ENCODE results near the gene PRRT4.

Gene PRRT4

DNA sequence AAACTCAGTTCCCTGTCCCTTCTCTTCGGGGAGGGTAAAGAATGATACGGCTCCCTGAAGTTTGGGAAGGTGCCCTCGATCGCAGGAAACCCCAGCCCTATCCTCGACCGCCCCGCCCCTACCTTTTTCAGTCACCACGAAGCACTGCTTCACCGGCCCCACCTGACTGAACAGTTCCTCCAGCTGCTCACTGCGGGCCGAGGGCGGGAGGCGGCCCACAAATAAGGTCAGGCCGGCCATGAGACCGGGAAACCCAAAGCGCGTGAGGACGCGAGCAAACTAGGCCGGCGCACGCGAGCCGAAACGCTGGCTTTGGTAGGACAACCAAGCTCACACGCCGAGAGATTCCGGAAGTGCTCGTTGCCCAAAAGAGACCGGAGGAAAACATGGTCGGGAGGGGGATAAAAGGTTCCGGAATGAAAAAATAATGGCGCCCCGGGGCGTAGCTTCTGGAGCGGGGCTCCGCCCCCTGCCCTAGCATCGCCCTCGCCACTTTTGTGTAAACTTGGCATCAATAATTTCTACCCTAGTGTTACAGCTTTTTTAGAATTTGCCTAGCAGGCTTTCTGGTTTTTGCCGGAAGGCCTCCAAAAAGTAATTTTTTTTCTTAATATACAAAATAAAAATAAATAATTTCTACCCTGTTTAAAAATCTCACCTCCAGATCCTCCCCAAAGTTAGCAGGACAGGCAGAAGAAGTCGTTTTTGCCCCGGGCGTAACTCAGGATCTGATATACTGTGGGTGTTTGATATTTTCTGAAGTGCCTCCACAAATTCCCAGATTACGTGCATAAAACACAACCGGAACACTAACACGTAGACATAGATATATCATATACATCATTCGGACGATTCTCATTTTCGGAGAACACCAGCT, 17.7 kb downstream of the PRRT4 start, which contains the start of gene RBM28:
Gene RBM28, minus strand, starts transcription at position 355 of the 877 bp plus-strand sequence. Its CDS starts 115 bp downstream, at position 240.
- peak; percentile 79 for DNase-seq

GRCh38 chr7:128341733-128342132, 19.8 kb downstream of the PRRT4 start:
- no peak for DNase-seq

DNA sequence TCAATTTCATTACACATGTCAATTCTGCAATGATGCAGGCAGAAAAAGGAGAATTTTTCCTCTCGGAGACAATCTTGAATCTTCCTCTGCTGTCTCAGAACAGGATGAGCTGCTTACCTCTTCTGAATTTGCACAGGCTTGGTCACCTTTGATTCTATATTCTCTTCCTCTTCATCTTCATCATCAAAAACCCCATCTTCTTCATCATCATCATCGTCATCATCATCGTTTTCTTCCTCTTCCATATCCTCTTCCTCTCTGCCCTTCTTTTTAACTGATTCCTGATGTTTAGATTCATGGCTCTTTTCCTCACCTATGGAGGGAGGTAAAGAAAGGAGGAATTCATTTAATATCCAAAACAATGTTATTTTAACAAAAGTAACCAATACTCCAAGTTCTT, 25.8 kb downstream of the PRRT4 start:
- no peak for DNase-seq

- no peak for DNase-seq
These were observed 37.2 kb downstream of the PRRT4 start for GRCh38 chr7:128324368-128324680.

DNA sequence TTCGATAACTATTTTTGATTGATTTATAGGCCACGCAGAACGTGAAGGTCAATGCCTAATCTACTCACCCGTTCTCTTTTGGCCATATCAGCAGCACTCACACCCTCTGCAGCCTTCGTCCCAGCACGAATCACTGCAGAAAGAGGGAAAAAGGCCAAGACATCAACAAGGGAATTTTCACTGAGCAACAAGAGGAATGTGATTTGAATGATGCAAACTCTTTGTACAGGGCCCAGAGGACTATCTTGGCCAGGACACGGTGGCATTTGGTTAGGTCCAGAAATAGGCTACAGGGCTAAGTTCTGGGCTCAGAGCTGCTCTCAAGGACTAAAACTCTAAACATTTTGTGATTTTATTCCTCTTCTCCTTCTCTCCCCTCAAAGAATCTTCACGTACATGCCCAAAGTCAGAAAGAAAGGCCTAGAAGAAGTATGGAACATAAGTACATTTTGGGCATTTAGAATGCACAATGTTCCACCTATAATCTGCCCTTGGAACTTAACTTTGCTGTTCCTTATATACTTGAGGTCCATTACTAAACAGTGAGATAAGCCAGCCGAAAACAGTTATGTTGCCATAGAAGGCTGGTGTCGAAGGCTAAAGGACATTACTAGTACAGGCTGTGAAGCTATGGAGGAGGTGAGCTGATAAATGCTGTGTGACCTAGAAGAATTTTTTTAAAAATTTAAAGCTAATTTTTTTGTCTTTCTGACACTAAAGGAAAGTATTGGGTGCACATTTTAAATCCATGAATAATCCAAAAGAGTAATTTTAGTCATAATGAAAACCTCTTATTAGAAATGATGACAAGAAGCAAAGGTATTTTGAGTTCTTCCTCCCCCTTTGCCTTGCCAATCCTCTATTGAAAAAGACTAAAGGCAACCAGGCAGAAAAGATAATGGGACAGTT, 37.8 kb downstream of the PRRT4 start:
- no peak for DNase-seq

DNA sequence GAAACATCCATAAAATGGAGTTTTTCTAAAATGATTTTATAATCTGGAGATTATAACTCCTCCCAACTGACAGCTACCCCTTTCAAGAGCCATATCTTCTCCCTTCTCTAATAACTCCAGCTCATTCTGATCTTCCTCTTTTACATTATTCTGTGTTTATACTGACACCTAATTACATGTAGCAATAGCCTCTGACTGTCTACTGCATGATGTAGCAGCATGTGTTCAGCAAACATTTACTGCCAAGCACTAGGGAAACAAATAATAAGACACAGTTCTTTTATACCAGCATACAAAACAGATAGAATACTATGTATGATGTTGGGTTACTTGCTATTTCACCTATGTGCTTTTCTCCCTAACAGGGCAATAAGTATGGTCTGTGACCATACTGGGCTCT, 38.5 kb downstream of the PRRT4 start:
- DNase-seq: no peak

- no peak for DNase-seq
These were observed 39.3 kb downstream of the PRRT4 start for GRCh38 chr7:128322040-128322643.

DNA sequence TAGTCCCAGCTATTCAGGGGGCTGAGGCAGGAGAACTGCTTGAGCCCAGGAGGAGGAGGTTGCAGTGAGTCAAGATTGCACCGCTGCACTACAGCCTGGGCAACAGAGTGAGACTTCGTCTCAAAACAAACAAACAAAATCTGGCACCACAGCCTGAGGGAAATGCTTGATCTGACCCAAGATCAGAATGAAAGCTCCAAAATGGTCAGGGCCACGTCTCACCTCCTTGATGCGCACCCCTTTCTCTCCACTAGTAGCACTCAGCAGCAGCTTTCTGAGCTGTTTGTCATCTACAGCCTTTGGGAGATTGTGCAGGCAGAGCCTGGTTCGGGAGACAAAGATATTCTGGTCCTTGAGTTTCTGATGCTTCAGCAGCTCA, 40.5 kb downstream of the PRRT4 start:
- no peak for DNase-seq

DNA sequence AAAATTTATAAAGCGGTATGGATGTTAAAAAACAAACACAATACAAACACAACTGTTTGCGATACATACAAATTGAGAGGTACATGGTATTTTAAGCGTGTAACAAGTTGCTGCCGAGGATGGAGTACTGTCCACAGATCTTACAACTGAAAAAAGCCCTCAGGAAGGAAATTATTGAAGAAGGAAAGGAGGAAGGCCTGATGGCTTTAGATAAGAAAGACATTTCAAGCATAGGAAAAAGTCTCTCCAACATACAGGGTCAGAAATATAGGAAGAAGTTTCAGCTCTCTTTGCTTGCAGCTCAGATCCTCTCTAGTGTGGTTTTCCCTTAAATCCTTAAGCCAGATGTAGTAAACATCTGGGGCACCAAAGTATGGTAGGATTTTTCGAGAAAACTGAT, 42.8 kb downstream of the PRRT4 start:
- DNase-seq: no peak

DNA sequence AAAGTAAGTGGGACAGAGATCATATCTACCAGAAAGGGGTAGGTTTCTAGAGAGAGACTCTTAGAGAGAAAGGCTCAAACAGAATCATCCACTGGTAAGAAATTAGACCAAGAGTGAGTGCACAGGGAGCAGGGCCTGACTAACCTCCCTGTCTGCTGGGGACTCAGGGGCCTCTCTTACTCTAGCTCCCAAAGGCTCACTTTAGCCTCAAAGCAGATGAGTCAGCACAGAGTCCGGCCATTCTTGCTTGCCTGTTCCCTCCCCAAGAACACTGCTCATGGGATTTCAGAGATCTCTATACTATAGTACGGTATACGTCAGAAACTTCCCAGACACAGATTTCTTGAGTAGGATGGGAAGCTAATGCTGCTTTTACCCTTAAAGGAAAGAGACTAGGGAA, 50.5 kb downstream of the PRRT4 start:
- no peak for DNase-seq

GRCh38 chr7:128310499-128310898, 51.0 kb downstream of the PRRT4 start:
- no peak for DNase-seq

DNA sequence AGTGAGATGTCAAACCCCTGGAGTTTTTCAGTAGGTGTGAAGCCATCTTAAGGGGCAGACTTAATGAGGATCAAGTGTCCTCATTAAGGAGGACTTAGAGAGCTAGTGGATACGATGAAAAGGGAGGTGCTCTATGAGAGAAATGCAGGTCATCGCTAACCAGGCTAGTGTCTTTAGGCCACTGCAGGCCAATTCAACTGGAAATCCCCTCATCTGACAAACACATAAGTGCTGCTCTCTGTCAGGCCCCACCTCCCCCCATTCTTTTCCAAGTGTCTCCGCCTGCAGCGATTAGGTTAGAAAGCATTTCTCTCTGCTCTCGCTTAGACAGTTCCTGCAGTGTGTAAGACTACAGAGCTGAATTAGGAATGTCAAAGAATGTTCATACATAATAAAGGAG, 51.5 kb downstream of the PRRT4 start:
- DNase-seq: no peak

DNA sequence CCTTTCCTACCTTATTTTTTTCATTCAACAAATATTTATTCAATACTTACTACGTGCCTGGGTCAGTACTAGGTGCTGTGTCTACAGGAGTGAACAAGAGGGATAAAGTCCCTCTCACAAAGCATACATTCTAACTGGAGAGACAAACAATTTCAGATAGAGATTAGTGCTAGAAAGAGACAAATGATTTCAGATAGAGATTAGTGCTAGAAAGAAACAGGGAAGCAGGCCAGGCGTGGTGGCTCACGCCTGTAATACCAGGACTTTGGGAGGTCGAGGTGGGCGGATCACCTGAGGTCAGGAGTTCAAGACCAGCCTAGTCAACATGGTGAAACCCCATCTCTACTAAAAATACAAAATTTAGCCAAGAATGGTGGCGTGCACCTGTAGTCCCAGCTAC, 52.4 kb downstream of the PRRT4 start:
- no peak for DNase-seq

DNA sequence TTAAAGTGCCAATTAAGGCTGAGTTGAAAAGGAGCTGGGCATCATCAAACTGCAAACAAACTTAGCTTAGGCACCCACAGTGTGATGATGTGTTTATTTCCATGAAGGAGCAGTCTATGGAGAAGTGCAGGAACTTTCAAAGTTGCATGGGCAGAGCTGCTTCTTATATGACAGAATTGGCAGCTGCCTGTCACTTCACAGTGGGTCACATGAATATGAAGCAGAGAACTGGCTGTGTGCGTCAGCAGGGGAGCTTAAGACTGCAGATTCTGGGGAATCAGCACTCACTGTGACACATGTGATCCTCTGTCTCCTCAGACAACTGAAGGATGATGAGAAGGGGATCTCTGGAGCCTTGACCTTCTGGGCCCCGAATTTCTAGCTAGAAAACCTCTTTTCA, 54.4 kb downstream of the PRRT4 start:
- no peak for DNase-seq

- DNase-seq: no peak
These were observed 57.3 kb downstream of the PRRT4 start for GRCh38 chr7:128304212-128304611.

DNA sequence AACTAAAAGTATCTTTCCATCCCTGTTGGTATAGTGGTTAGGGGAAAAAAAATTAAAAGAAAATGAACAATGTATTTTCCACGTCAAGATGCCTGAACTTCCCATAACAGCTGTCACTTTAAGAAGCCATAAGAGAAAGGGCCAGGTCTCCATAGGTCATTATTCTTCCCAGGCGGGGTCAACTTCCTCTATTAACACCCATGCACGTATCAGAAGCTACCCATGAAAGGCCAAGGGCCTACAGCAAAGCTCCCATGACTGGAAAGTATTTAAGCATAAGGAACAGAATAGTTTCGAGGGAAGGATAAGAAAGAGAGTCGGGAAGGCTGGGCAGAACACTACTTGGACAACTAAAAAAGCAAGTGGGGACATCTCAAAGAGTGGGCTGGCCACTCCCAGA, 57.8 kb downstream of the PRRT4 start:
- DNase-seq: no peak

- no peak for DNase-seq
These were observed 58.4 kb downstream of the PRRT4 start for GRCh38 chr7:128303133-128303532.

GRCh38 chr7:128302139-128302538, 59.4 kb downstream of the PRRT4 start:
- no peak for DNase-seq

Measured in stimulated activated naive CD4-positive, alpha-beta T cell treated with Interleukin-2 at 50 U/mL for 16 hours (primary cell).